ENCODE measurements around the gene FYB1. TPM values are rescaled to one million over a fixed set of nuclear protein-coding genes. Genes with fewer than 3 reads are reported as not detected.
A peak's percentile ranks its signal among the peaks of the same experiment; 100 is the strongest.

Gene FYB1
- total RNA-seq, 2 donors from 2014 or later, result 95.7 to 153 TPM

GRCh38 chr5:39176759-39177630, 42.4 kb downstream of the FYB1 start:
- peak overlapping the region; percentile 87 for H3K27ac Mint-ChIP-seq
- H3K27me3 Mint-ChIP-seq, result no peaks in the 10 kb centered on the region
- H3K4me3 Mint-ChIP-seq, result peak overlapping the region; percentile 80
- H3K9me3 Mint-ChIP-seq, result no peaks in the 10 kb centered on the region
- peaks cover 81% of the 10 kb centered on the region for H3K4me1 Mint-ChIP-seq
- peak; percentile 78 for ATAC-seq (replicated peaks)
- peaks cover 31% of the 10 kb centered on the region for H3K36me3 Mint-ChIP-seq (ENCODE audit: low read depth)

- peaks cover 82% of the 10 kb centered on the region for H3K4me1 Mint-ChIP-seq
- H3K27ac Mint-ChIP-seq, result peak overlapping the region; percentile 87
- H3K27me3 Mint-ChIP-seq, result no peaks in the 10 kb centered on the region
- H3K4me3 Mint-ChIP-seq, result peak overlapping the region; percentile 80
- ATAC-seq (replicated peaks), result peak; percentile 80
- peaks cover 38% of the 10 kb centered on the region for H3K36me3 Mint-ChIP-seq (ENCODE audit: low read depth)
- peaks cover 5% of the 10 kb centered on the region for H3K9me3 Mint-ChIP-seq
Observed at GRCh38 chr5:39175273-39175955, 43.9 kb downstream of the FYB1 start.

- peak overlapping the region; percentile 80 for H3K4me3 Mint-ChIP-seq
- H3K27ac Mint-ChIP-seq, result peak overlapping the region; percentile 87
- peaks cover 75% of the 10 kb centered on the region for H3K4me1 Mint-ChIP-seq
- ATAC-seq (replicated peaks), result no peak
- peaks cover 55% of the 10 kb centered on the region for H3K36me3 Mint-ChIP-seq (ENCODE audit: low read depth)
- peaks cover 8% of the 10 kb centered on the region for H3K9me3 Mint-ChIP-seq
- no peaks in the 10 kb centered on the region for H3K27me3 Mint-ChIP-seq
Observed at GRCh38 chr5:39173069-39173468, 46.3 kb downstream of the FYB1 start.

GRCh38 chr5:39172593-39172992, 46.8 kb downstream of the FYB1 start:
- peaks cover 55% of the 10 kb centered on the region for H3K36me3 Mint-ChIP-seq (ENCODE audit: low read depth)
- peak overlapping the region; percentile 80 for H3K4me3 Mint-ChIP-seq
- H3K4me1 Mint-ChIP-seq, result peaks cover 74% of the 10 kb centered on the region
- no peak for ATAC-seq (replicated peaks)
- peak overlapping the region; percentile 87 for H3K27ac Mint-ChIP-seq
- H3K27me3 Mint-ChIP-seq, result no peaks in the 10 kb centered on the region
- peaks cover 8% of the 10 kb centered on the region for H3K9me3 Mint-ChIP-seq

GRCh38 chr5:39171647-39172046, 47.7 kb downstream of the FYB1 start:
- no peak overlapping the region for H3K27ac Mint-ChIP-seq
- H3K4me1 Mint-ChIP-seq, result peaks cover 72% of the 10 kb centered on the region
- ATAC-seq (replicated peaks), result no peak
- H3K4me3 Mint-ChIP-seq, result peak overlapping the region; percentile 81
- peaks cover 8% of the 10 kb centered on the region for H3K9me3 Mint-ChIP-seq
- H3K27me3 Mint-ChIP-seq, result no peaks in the 10 kb centered on the region
- H3K36me3 Mint-ChIP-seq (ENCODE audit: low read depth), result peaks cover 56% of the 10 kb centered on the region

GRCh38 chr5:39169081-39169480, 50.3 kb downstream of the FYB1 start:
- peak overlapping the region; percentile 96 for H3K27ac Mint-ChIP-seq
- no peak for ATAC-seq (replicated peaks)
- H3K4me1 Mint-ChIP-seq, result peaks cover 72% of the 10 kb centered on the region
- peak overlapping the region; percentile 81 for H3K4me3 Mint-ChIP-seq
- no peaks in the 10 kb centered on the region for H3K27me3 Mint-ChIP-seq
- H3K9me3 Mint-ChIP-seq, result peaks cover 13% of the 10 kb centered on the region
- peaks cover 59% of the 10 kb centered on the region for H3K36me3 Mint-ChIP-seq (ENCODE audit: low read depth)

GRCh38 chr5:39167972-39168342, 51.4 kb downstream of the FYB1 start:
- Mint-ChIP-seq H3K36me3 (ENCODE audit: low read depth) (peaks cover 51% of the 10 kb centered on the region), H3K27ac (peak overlapping the region; percentile 94), H3K4me3 (peak overlapping the region; percentile 73), H3K4me1 (peaks cover 71% of the 10 kb centered on the region), H3K27me3 (no peaks in the 10 kb centered on the region), H3K9me3 (peaks cover 13% of the 10 kb centered on the region)
- ATAC-seq (replicated peaks), result no peak

- Mint-ChIP-seq H3K36me3 (ENCODE audit: low read depth) (peaks cover 48% of the 10 kb centered on the region), H3K27me3 (no peaks in the 10 kb centered on the region)
Observed at GRCh38 chr5:39167141-39167971, 52.0 kb downstream of the FYB1 start.

GRCh38 chr5:39164529-39165402, 54.6 kb downstream of the FYB1 start:
- ATAC-seq (replicated peaks), result peak; percentile 96
- H3K27ac Mint-ChIP-seq, result peak overlapping the region; percentile 94
- H3K36me3 Mint-ChIP-seq (ENCODE audit: low read depth), result peaks cover 42% of the 10 kb centered on the region
- no peaks in the 10 kb centered on the region for H3K27me3 Mint-ChIP-seq
- peaks cover 5% of the 10 kb centered on the region for H3K9me3 Mint-ChIP-seq
- peak overlapping the region; percentile 73 for H3K4me3 Mint-ChIP-seq
- peaks cover 64% of the 10 kb centered on the region for H3K4me1 Mint-ChIP-seq

More at GRCh38 chr5:39167141-39167971, 52.0 kb downstream of the FYB1 start:
- peak overlapping the region; percentile 73 for H3K4me3 Mint-ChIP-seq
- H3K27ac Mint-ChIP-seq, result peak overlapping the region; percentile 94
- H3K9me3 Mint-ChIP-seq, result peaks cover 13% of the 10 kb centered on the region
- peaks cover 65% of the 10 kb centered on the region for H3K4me1 Mint-ChIP-seq
- no peak for ATAC-seq (replicated peaks)

- Mint-ChIP-seq H3K27ac (peak overlapping the region; percentile 94), H3K4me1 (peaks cover 67% of the 10 kb centered on the region), H3K36me3 (ENCODE audit: low read depth) (peaks cover 35% of the 10 kb centered on the region), H3K9me3 (peaks cover 5% of the 10 kb centered on the region), H3K27me3 (no peaks in the 10 kb centered on the region), H3K4me3 (peak overlapping the region; percentile 73)
- ATAC-seq (replicated peaks), result peak; percentile 43
Observed at GRCh38 chr5:39164016-39164415, 55.3 kb downstream of the FYB1 start.

GRCh38 chr5:39161578-39161977, 57.8 kb downstream of the FYB1 start:
- peak overlapping the region; percentile 73 for H3K4me3 Mint-ChIP-seq
- peak overlapping the region; percentile 86 for H3K27ac Mint-ChIP-seq
- peaks cover 39% of the 10 kb centered on the region for H3K36me3 Mint-ChIP-seq (ENCODE audit: low read depth)
- H3K9me3 Mint-ChIP-seq, result peaks cover 5% of the 10 kb centered on the region
- no peak for ATAC-seq (replicated peaks)
- no peaks in the 10 kb centered on the region for H3K27me3 Mint-ChIP-seq
- H3K4me1 Mint-ChIP-seq, result peaks cover 73% of the 10 kb centered on the region

- Mint-ChIP-seq H3K9me3 (peaks cover 5% of the 10 kb centered on the region), H3K4me1 (peaks cover 69% of the 10 kb centered on the region), H3K36me3 (ENCODE audit: low read depth) (peaks cover 30% of the 10 kb centered on the region), H3K4me3 (peak overlapping the region; percentile 73), H3K27ac (peak overlapping the region; percentile 57), H3K27me3 (no peaks in the 10 kb centered on the region)
- no peak for ATAC-seq (replicated peaks)
Observed at GRCh38 chr5:39160576-39161213, 58.7 kb downstream of the FYB1 start.

GRCh38 chr5:39159811-39160490, 59.4 kb downstream of the FYB1 start:
- Mint-ChIP-seq H3K4me3 (peak overlapping the region; percentile 73), H3K27me3 (no peaks in the 10 kb centered on the region), H3K36me3 (ENCODE audit: low read depth) (peaks cover 26% of the 10 kb centered on the region), H3K4me1 (peaks cover 65% of the 10 kb centered on the region), H3K9me3 (no peaks in the 10 kb centered on the region), H3K27ac (peak overlapping the region; percentile 57)
- ATAC-seq (replicated peaks), result no peak

All from activated T-helper 17 cell treated with anti-CD3 and anti-CD28 coated beads, Interleukin-2, amount 50 U/mL, for 72 hours (primary cell).